Panc1 (cell line): ENCODE results near the gene FAM8A1. TPM values are rescaled to one million over a fixed set of nuclear protein-coding genes. Genes with fewer than 3 reads are reported as not detected.
A peak's percentile ranks its signal among the peaks of the same experiment; 100 is the strongest.
"Not testable (repeated sequence)": the region's sequence is repeated elsewhere in the genome, so short reads cannot be mapped to it uniquely, and the experiment has no call there.

Source experiments
- ATAC-seq: fragments of 200-7000 bp; cut with Tn5 transposase; 2 replicates; pipeline ENCODE4 v1.9.1; 2020; ENCODE audit warnings: mild to moderate bottlenecking, moderate library complexity
- BruUV-seq: library from RNA; stranded (reverse); fragments of 400-500 nt; replicated peaks from 2 replicates; lab custom pipeline; 2021; lab: Mats Ljungman, UMichigan
- CTCF ChIA-PET: fragments of 300-600 bp; sonication (Branson Sonifier 250); formaldehyde crosslinking; loops from one replicate; lab custom pipeline; 2022; ENCODE audit warnings: antibody characterized with exemption; lab: Charles Lee
- POLR2A ChIA-PET: fragments of 300-600 bp; sonication (Branson Sonifier 250); formaldehyde crosslinking; loops from one replicate; lab custom pipeline; 2022; ENCODE audit warnings: antibody characterized with exemption; lab: Charles Lee
- DNase-seq: peaks from one replicate; pipeline ENCODE4 v3.0.0-alpha.2; 2010; ENCODE audit warnings: low read depth, low spot score
- H3K27ac ChIP-seq: 2 replicates; pipeline ENCODE4 v1.5.1; 2011; ENCODE audit warnings: mild to moderate bottlenecking, low read length, inconsistent platforms
- H3K27me3 ChIP-seq: fragments of 200-500 bp; sonication (Bioruptor generic); 2 replicates; pipeline ENCODE4 v1.6.0; 2014; ENCODE audit warnings: low read length, inconsistent platforms; ENCODE audit not compliant: control insufficient read depth, insufficient read depth
- H3K36me3 ChIP-seq: fragments of 200-500 bp; sonication (Bioruptor generic); 2 replicates; pipeline ENCODE4 v1.5.1; 2014; ENCODE audit warnings: inconsistent platforms, mild to moderate bottlenecking, low read length, moderate library complexity; ENCODE audit not compliant: control insufficient read depth, insufficient read depth
- H3K4me1 ChIP-seq: 2 replicates; pipeline ENCODE4 v1.5.1; 2011; ENCODE audit warnings: inconsistent platforms, mild to moderate bottlenecking, low read length, moderate library complexity; ENCODE audit not compliant: control insufficient read depth, insufficient read depth
- H3K4me3 ChIP-seq, 2 experiments: 2 replicates each; pipeline ENCODE4 v1.5.1; 2011 to 2012; ENCODE audit warnings: low read depth in 2 of 2, low read length in 2 of 2, mild to moderate bottlenecking in 2 of 2, inconsistent platforms in 1 of 2, moderate library complexity in 1 of 2
- H3K9me3 ChIP-seq: fragments of 200-500 bp; sonication (Bioruptor generic); 2 replicates; pipeline ENCODE4 v1.5.1; 2014; ENCODE audit warnings: low read depth, mild to moderate bottlenecking, inconsistent platforms, low read length, moderate library complexity; ENCODE audit not compliant: control insufficient read depth, insufficient read depth
- CTCF ChIP-seq: fragments of 450-650 bp; IDR thresholded peaks from 2 replicates; pipeline ENCODE4 v1.5.1; 2017; ENCODE audit warnings: mild to moderate bottlenecking
- POLR2AphosphoS5 ChIP-seq: IDR thresholded peaks from 2 replicates; pipeline ENCODE4 v1.6.1; 2012; ENCODE audit warnings: mild to moderate bottlenecking, low read depth, low read length, moderate library complexity
- SIN3A ChIP-seq: IDR thresholded peaks from 2 replicates; pipeline ENCODE4 v1.6.1; 2012; ENCODE audit warnings: low read depth, mild to moderate bottlenecking, low read length, moderate library complexity, borderline replicate concordance; ENCODE audit not compliant: insufficient read depth
- in situ Hi-C: cut with HindIII; loops from 2 replicates; pipeline ENCODE4 v1.10.0; 2016; ENCODE audit warnings: low sequenced_read_pairs, low pct_unique_long_range_greater_than_20kb
- intact Hi-C: fragments of 100-400 bp; cut with micrococcal nuclease; formaldehyde crosslinking; loops from one replicate; pipeline ENCODE4 v1.10.0; 2022; ENCODE audit not compliant: unreplicated experiment
- total RNA-seq: library from RNA; stranded (reverse); gene quantifications from one replicate; pipeline ENCODE4 v1.2.1, GENCODE V29; 2021; ENCODE audit not compliant: unreplicated experiment
- TF ChIP-seq, protein P1 (sequence below), 2 experiments: IDR thresholded peaks; 2 replicates each; pipeline ENCODE4 v1.6.1; 2011 to 2012; ENCODE audit warnings: low read depth in 2 of 2, control low read depth in 1 of 2, low read length in 1 of 2, mild to moderate bottlenecking in 1 of 2, moderate library complexity in 1 of 2; ENCODE audit not compliant: insufficient read depth in 1 of 2

FAM8A1 gene
- total RNA-seq, 1 experiment from 2014 or later, result 9.3 TPM

- H3K27ac ChIP-seq, result no peak overlapping the region
- H3K36me3 ChIP-seq, result no peaks in the 10 kb centered on the region
- no peaks in the 10 kb centered on the region for H3K9me3 ChIP-seq
- 0 out of 2 replicates have a peak, but pooled peaks cover 3% of the 10 kb centered on the region for H3K4me1 ChIP-seq
- BruUV-seq, result no TSS peak
- H3K4me3 ChIP-seq, result no peak overlapping the region; a peak in 1 of 4 replicates
- ATAC-seq (peak; percentile 86), DNase-seq (peak; percentile 61)
- ChIA-PET CTCF (interaction anchor here (0.6 to 1.0 kb wide), 10 partner anchors 89 to 470 kb away, joined by 3 to 11 read pairs (median 4); no protein-coding TSS in a partner anchor), POLR2A (no interaction called here)
- H3K27me3 ChIP-seq, result no peaks in the 10 kb centered on the region
- peak; percentile 85 for TF ChIP-seq CTCF
- TF ChIP-seq, protein P1, sequence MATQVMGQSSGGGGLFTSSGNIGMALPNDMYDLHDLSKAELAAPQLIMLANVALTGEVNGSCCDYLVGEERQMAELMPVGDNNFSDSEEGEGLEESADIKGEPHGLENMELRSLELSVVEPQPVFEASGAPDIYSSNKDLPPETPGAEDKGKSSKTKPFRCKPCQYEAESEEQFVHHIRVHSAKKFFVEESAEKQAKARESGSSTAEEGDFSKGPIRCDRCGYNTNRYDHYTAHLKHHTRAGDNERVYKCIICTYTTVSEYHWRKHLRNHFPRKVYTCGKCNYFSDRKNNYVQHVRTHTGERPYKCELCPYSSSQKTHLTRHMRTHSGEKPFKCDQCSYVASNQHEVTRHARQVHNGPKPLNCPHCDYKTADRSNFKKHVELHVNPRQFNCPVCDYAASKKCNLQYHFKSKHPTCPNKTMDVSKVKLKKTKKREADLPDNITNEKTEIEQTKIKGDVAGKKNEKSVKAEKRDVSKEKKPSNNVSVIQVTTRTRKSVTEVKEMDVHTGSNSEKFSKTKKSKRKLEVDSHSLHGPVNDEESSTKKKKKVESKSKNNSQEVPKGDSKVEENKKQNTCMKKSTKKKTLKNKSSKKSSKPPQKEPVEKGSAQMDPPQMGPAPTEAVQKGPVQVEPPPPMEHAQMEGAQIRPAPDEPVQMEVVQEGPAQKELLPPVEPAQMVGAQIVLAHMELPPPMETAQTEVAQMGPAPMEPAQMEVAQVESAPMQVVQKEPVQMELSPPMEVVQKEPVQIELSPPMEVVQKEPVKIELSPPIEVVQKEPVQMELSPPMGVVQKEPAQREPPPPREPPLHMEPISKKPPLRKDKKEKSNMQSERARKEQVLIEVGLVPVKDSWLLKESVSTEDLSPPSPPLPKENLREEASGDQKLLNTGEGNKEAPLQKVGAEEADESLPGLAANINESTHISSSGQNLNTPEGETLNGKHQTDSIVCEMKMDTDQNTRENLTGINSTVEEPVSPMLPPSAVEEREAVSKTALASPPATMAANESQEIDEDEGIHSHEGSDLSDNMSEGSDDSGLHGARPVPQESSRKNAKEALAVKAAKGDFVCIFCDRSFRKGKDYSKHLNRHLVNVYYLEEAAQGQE (IDR thresholded peaks at IDR 0.05; ENCODE audit: insufficient read depth in 1 of 2, low read depth in 2 of 2, low read length in 1 of 2), result no peak
- TF ChIP-seq POLR2AphosphoS5, result no peak
- TF ChIP-seq SIN3A, result no peak
- in situ Hi-C loops, result no loop called here
- intact Hi-C loops, result loop anchor here (1.0 to 10.0 kb wide), 3 partner anchors 190 to 428 kb away; partner anchors contain the start of genes CAP2 and RBM24
Measured at GRCh38 chr6:17584241-17584803, 15.8 kb upstream of the FAM8A1 start.

- H3K27ac ChIP-seq, result no peak overlapping the region
- in situ Hi-C loops, result no loop called here
- BruUV-seq, result no TSS peak
- TF ChIP-seq SIN3A, result no peak
- TF ChIP-seq CTCF, result peak; percentile 40
- DNase-seq (no peak), ATAC-seq (peak; percentile 61; the same call in 1 of the 2 replicates)
- no peaks in the 10 kb centered on the region for H3K36me3 ChIP-seq
- H3K4me1 ChIP-seq, result 0 out of 2 replicates have a peak, but pooled peaks cover 3% of the 10 kb centered on the region
- ChIA-PET CTCF (interaction anchor here (0.6 to 0.9 kb wide), 3 partner anchors 116 to 419 kb away, joined by 3 to 4 read pairs (median 3); no protein-coding TSS in a partner anchor), POLR2A (interaction anchor here (0.5 to 0.6 kb wide), 2 partner anchors 150 to 230 kb away, joined by 3 to 7 read pairs; no protein-coding TSS in a partner anchor)
- no peak overlapping the region for H3K4me3 ChIP-seq
- no peaks in the 10 kb centered on the region for H3K9me3 ChIP-seq
- intact Hi-C loops, result loop anchor here (10.0 kb wide), 2 partner anchors 191 to 301 kb away; partner anchors contain the start of genes CAP2 and RBM24
- no peaks in the 10 kb centered on the region for H3K27me3 ChIP-seq
Measured at GRCh38 chr6:17585766-17586490, 14.2 kb upstream of the FAM8A1 start.

DNA sequence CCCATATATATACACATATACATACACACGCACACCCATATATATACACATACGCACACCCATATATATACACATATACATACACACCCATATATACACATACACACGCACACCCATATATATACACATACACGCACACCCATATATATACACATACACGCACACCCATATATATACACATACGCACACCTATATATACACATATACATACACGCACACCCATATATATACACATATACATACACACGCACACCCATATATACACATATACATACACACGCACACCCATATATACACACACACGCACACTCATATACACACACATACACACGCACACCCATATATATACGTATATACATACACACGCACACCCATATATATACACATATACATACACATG, 13.5 kb upstream of the FAM8A1 start:
- H3K36me3 ChIP-seq, H3K27me3 ChIP-seq, H3K27ac ChIP-seq, in situ Hi-C loops, H3K4me1 ChIP-seq, DNase-seq, H3K4me3 ChIP-seq, H3K9me3 ChIP-seq, POLR2A ChIA-PET, ATAC-seq, BruUV-seq, CTCF ChIA-PET: not testable (repeated sequence)
- intact Hi-C loops, result loop anchor here (10.0 kb wide), 2 partner anchors 192 to 302 kb away; partner anchors contain the start of genes CAP2 and RBM24
